Fibroblast of villous mesenchyme (primary cell): ENCODE measurements around the gene RPS6KC1. TPM values are rescaled to one million over a fixed set of nuclear protein-coding genes. Genes with fewer than 3 reads are reported as not detected.
A peak's percentile ranks its signal among the peaks of the same experiment; 100 is the strongest.
"Not testable (repeated sequence)": the region's sequence is repeated elsewhere in the genome, so short reads cannot be mapped to it uniquely, and the experiment has no call there.

ENCODE experiments used
- DNase-seq: peaks from one replicate; pipeline ENCODE4 v3.0.0-alpha.2; 2010; ENCODE audit warnings: low read depth
- H3K4me3 ChIP-seq: 2 replicates; pipeline ENCODE4 v1.5.1; 2011; ENCODE audit warnings: low read depth, mild to moderate bottlenecking, low read length
- CTCF ChIP-seq: IDR thresholded peaks from 2 replicates; pipeline ENCODE4 v1.5.1; 2012; ENCODE audit warnings: low read depth, mild to moderate bottlenecking, low read length; ENCODE audit not compliant: insufficient read depth
- total RNA-seq: library from RNA; depleted of rRNA; stranded (reverse); fragments of >200 nt; gene quantifications from 2 replicates; pipeline ENCODE4 v1.2.3, GENCODE V29; 2012

The RPS6KC1 gene
- total RNA-seq, 1 donor: 41.5 TPM

GRCh38 chr1:213019450-213019849 is 31.6 kb upstream of the RPS6KC1 start:
- no peak for DNase-seq
- no peak for TF ChIP-seq CTCF
- H3K4me3 ChIP-seq: no peak overlapping the region

GRCh38 chr1:213020016-213020415 is 31.0 kb upstream of the RPS6KC1 start:
- TF ChIP-seq CTCF: no peak
- no peak for DNase-seq

GRCh38 chr1:213027024-213027423 is 24.0 kb upstream of the RPS6KC1 start:
- not testable (repeated sequence) for H3K4me3 ChIP-seq

More at GRCh38 chr1:213020016-213020415, 31.0 kb upstream of the RPS6KC1 start:
- H3K4me3 ChIP-seq: no peak overlapping the region

GRCh38 chr1:213032651-213033050 is 18.4 kb upstream of the RPS6KC1 start:
- TF ChIP-seq CTCF: no peak
- DNase-seq: no peak
- no peak overlapping the region for H3K4me3 ChIP-seq

More at GRCh38 chr1:213027024-213027423, 24.0 kb upstream of the RPS6KC1 start:
- DNase-seq: not testable (repeated sequence)

GRCh38 chr1:213034713-213035112 is 16.3 kb upstream of the RPS6KC1 start:
- DNase-seq: no peak
- no peak overlapping the region for H3K4me3 ChIP-seq
- TF ChIP-seq CTCF: no peak

- TF ChIP-seq CTCF: no peak
- no peak for DNase-seq
- no peak overlapping the region for H3K4me3 ChIP-seq
Measured at GRCh38 chr1:213035573-213035972, 15.5 kb upstream of the RPS6KC1 start.

- DNase-seq: peak; percentile 39
- TF ChIP-seq CTCF: no peak
Measured at GRCh38 chr1:213041443-213041842, 9.6 kb upstream of the RPS6KC1 start.

GRCh38 chr1:213045321-213046226 is 5.5 kb upstream of the RPS6KC1 start:
- not testable (repeated sequence) for H3K4me3 ChIP-seq
- DNase-seq: peak; percentile 75

More at GRCh38 chr1:213041443-213041842, 9.6 kb upstream of the RPS6KC1 start:
- H3K4me3 ChIP-seq: no peak overlapping the region
